B cell (primary cell): ENCODE results near the gene STAG1. TPM values are rescaled to one million over a fixed set of nuclear protein-coding genes. Genes with fewer than 3 reads are reported as not detected.

Source experiments
- ATAC-seq: fragments of 200-7000 bp; cut with Tn5 transposase; one replicate; pipeline ENCODE4 v1.10.0; 2021; ENCODE audit warnings: low read depth, mild to moderate bottlenecking, moderate number of reproducible peaks, moderate library complexity
- CTCF ChIA-PET: fragments of 350-600 bp; sonication (Branson Sonifier 250); formaldehyde crosslinking; loops from one replicate; lab custom pipeline; 2021; ENCODE audit warnings: antibody characterized with exemption, inconsistent platforms; lab: Charles Lee
- POLR2A ChIA-PET: fragments of 350-600 bp; sonication (Branson Sonifier 250); formaldehyde crosslinking; loops from one replicate; lab custom pipeline; 2021; ENCODE audit warnings: antibody characterized with exemption; lab: Charles Lee
- DNase-seq: peaks from one replicate; pipeline ENCODE4 v3.0.0; 2013
- H2AFZ ChIP-seq: 2 replicates; pipeline ENCODE4 v1.6.1; 2012; ENCODE audit warnings: mild to moderate bottlenecking, low read depth, low read length; ENCODE audit not compliant: insufficient read depth, poor library complexity, severe bottlenecking
- H3K27ac ChIP-seq, 2 donors: 1 replicate in 1 of 2; 2 replicates in 1 of 2; pipeline ENCODE4 v1.5.1; 2012 to 2013; ENCODE audit warnings: low read length in 2 of 2, mild to moderate bottlenecking in 2 of 2, moderate library complexity in 1 of 2
- H3K27me3 ChIP-seq, 4 experiments: fragments of 200-600 bp in 1 of 4; sonication (generic) in 1 of 4; replicated peaks in 1 of 4; 1 replicate in 2 of 4; 2 replicates in 2 of 4; pipeline versions ENCODE4 v1.6.1 to v1.7.0; 2013 to 2016; ENCODE audit warnings: low read length in 3 of 4, mild to moderate bottlenecking in 2 of 4, mixed read lengths in 1 of 4, moderate library complexity in 1 of 4; ENCODE audit not compliant: insufficient read depth in 4 of 4, control insufficient read depth in 3 of 4; ENCODE audit errors: control extremely low read depth in 1 of 4
- H3K36me3 ChIP-seq, 2 experiments: replicated peaks in 1 of 2; 1 replicate in 1 of 2; 2 replicates in 1 of 2; pipeline versions ENCODE4 v1.6.1 to v1.7.1; 2013; ENCODE audit warnings: low read length in 1 of 2; ENCODE audit not compliant: insufficient read depth in 2 of 2, control insufficient read depth in 1 of 2; ENCODE audit errors: control extremely low read depth in 1 of 2, extremely low read depth in 1 of 2
- H3K4me1 ChIP-seq, 2 donors: fragments of 200-600 bp in 1 of 2; sonication (generic) in 1 of 2; 1 replicate in 1 of 2; 2 replicates in 1 of 2; pipeline versions ENCODE4 v1.5.1 to v1.6.1; 2013 to 2017; ENCODE audit warnings: low read length in 2 of 2; ENCODE audit not compliant: control insufficient read depth in 2 of 2, insufficient read depth in 2 of 2
- H3K4me2 ChIP-seq: replicated peaks from 2 replicates; pipeline ENCODE3; 2012; ENCODE audit warnings: mild to moderate bottlenecking, low read depth, low read length; ENCODE audit not compliant: poor library complexity, severe bottlenecking
- H3K4me3 ChIP-seq, 5 experiments: fragments of 200-600 bp in 1 of 5; sonication (generic) in 1 of 5; 1 replicate in 3 of 5; 2 replicates in 2 of 5; pipeline versions ENCODE4 v1.5.1 to v1.7.0; 2011 to 2016; ENCODE audit warnings: low read length in 4 of 5, mild to moderate bottlenecking in 4 of 5, low read depth in 2 of 5, control low read depth in 1 of 5, moderate library complexity in 1 of 5; ENCODE audit not compliant: insufficient read depth in 1 of 5; ENCODE audit errors: control extremely low read depth in 1 of 5, extremely low read depth in 1 of 5
- H3K79me2 ChIP-seq: fragments of 200-600 bp; sonication (generic); one replicate; pipeline ENCODE4 v1.6.0; 2016; ENCODE audit warnings: low read length; ENCODE audit not compliant: control insufficient read depth, insufficient read depth
- H3K9ac ChIP-seq: fragments of 200-600 bp; sonication (generic); 2 replicates; pipeline ENCODE4 v1.6.1; 2017; ENCODE audit warnings: mild to moderate bottlenecking, low read length, moderate library complexity
- H3K9me3 ChIP-seq, 3 donors: one replicate each; pipeline versions ENCODE4 v1.6.1 to v1.7.1; 2013; ENCODE audit warnings: low read length in 2 of 3; ENCODE audit not compliant: control insufficient read depth in 2 of 3, insufficient read depth in 1 of 3; ENCODE audit errors: control extremely low read depth in 1 of 3
- H4K20me1 ChIP-seq: 2 replicates; pipeline ENCODE4 v1.6.0; 2012; ENCODE audit warnings: mild to moderate bottlenecking, low read length; ENCODE audit not compliant: insufficient read depth, control insufficient read depth, poor library complexity, severe bottlenecking
- H3K27ac Mint-ChIP-seq: one replicate; pipeline ENCODE4 v1.8.0; 2021; ENCODE audit warnings: mixed read lengths
- H3K27me3 Mint-ChIP-seq: one replicate; pipeline ENCODE4 v1.8.0; 2021; ENCODE audit warnings: mixed read lengths
- H3K4me1 Mint-ChIP-seq: one replicate; pipeline ENCODE4 v1.8.0; 2021; ENCODE audit warnings: mixed read lengths
- H3K4me3 Mint-ChIP-seq: one replicate; pipeline ENCODE4 v1.8.0; 2021; ENCODE audit warnings: mixed read lengths
- H3K9me3 Mint-ChIP-seq: one replicate; pipeline ENCODE4 v1.8.0; 2022; ENCODE audit warnings: mixed read lengths; ENCODE audit not compliant: insufficient read depth
- CTCF ChIP-seq: fragments of 200-600 bp; IDR thresholded peaks from one replicate; pipeline ENCODE4 v1.8.0; 2022; ENCODE audit warnings: antibody characterized with exemption, mild to moderate bottlenecking
- EZH2 ChIP-seq: IDR thresholded peaks from 2 replicates; pipeline ENCODE4 v1.6.1; 2012; ENCODE audit warnings: borderline replicate concordance, low read depth, mild to moderate bottlenecking, moderate library complexity, low read length; ENCODE audit not compliant: insufficient read depth, poor library complexity, severe bottlenecking
- WGBS: methylation state at CpG from one replicate; pipeline ENCODE4 v1.1.5; 2013; ENCODE audit warnings: missing lambda C conversion rate; ENCODE audit not compliant: insufficient coverage; 5-methylcytosine and 5-hydroxymethylcytosine counted together
- intact Hi-C: fragments of 100-400 bp; cut with micrococcal nuclease; formaldehyde crosslinking; loops from one replicate; pipeline ENCODE4 v1.10.0; 2022
- polyA plus RNA-seq: library from polyadenylated mRNA; depleted of rRNA; stranded (reverse); fragments of >200 nt; gene quantifications from 2 replicates; pipeline ENCODE4 v1.2.3, GENCODE V29; 2012
- total RNA-seq, 2 donors: library from RNA; stranded (reverse); fragments of 120-200 nt in 1 of 2; gene quantifications; 1 replicate in 1 of 2; 2 replicates in 1 of 2; pipeline versions ENCODE4 v1.2.3 to v1.2.4, GENCODE V29; 2013 to 2022

STAG1 gene
- total and polyA plus RNA-seq, 2 donors (not counting 1 experiment from before 2014, with no cell fraction given) = 9.2 to 77.0 TPM

GRCh38 chr3:136513367-136513766, 238.8 kb downstream of the STAG1 start:
- POLR2A ChIA-PET = no interaction called here
- H3K27me3 Mint-ChIP-seq = no peaks in the 10 kb centered on the region
- CTCF ChIA-PET = interaction anchor here (0.6 kb wide), 1 partner anchor 85 kb away, joined by 3 read pairs; no protein-coding TSS in a partner anchor

GRCh38 chr3:136512381-136512780, 239.8 kb downstream of the STAG1 start:
- Histone ChIP-seq H3K9me3 (peaks cover 0 to 5% (median 0%) of the 10 kb centered on the region in 3 donors), H3K79me2 (peaks cover 3% of the 10 kb centered on the region), H4K20me1 (no peaks in the 10 kb centered on the region), H3K36me3 (peaks cover 0 to 2% of the 10 kb centered on the region in 2 experiments), H3K27ac (no peak overlapping the region), H3K4me1 (no peaks in the 10 kb centered on the region), H3K4me3 (no peak overlapping the region), H3K9ac (no peak overlapping the region), H3K4me2 (no peak overlapping the region), H3K27me3 (no peaks in the 10 kb centered on the region), H2AFZ (no peak overlapping the region)
- intact Hi-C loops = no loop called here
- DNase-seq (no peak), ATAC-seq (no peak)
- POLR2A ChIA-PET = no interaction called here
- WGBS = no CpG with 5 or more reads among the region's 1 CpG
- no peaks in the 10 kb centered on the region for H3K9me3 Mint-ChIP-seq
- H3K27me3 Mint-ChIP-seq = no peaks in the 10 kb centered on the region
- H3K4me3 Mint-ChIP-seq = no peak overlapping the region
- TF ChIP-seq EZH2 = no peak
- no peak for TF ChIP-seq CTCF
- no peak overlapping the region for H3K27ac Mint-ChIP-seq
- CTCF ChIA-PET = interaction anchor here (0.7 kb wide), 1 partner anchor 24 kb away, joined by 3 read pairs; no protein-coding TSS in a partner anchor
- no peaks in the 10 kb centered on the region for H3K4me1 Mint-ChIP-seq

More at GRCh38 chr3:136513367-136513766, 238.8 kb downstream of the STAG1 start:
- H3K27ac Mint-ChIP-seq = no peak overlapping the region
- H3K4me1 Mint-ChIP-seq = no peaks in the 10 kb centered on the region
- Histone ChIP-seq H3K79me2 (peaks cover 3% of the 10 kb centered on the region), H3K9me3 (peaks cover 0 to 5% (median 0%) of the 10 kb centered on the region in 3 donors), H3K27ac (no peak overlapping the region), H3K4me3 (no peak overlapping the region), H3K4me2 (no peak overlapping the region), H3K36me3 (peaks cover 0 to 2% of the 10 kb centered on the region in 2 experiments), H2AFZ (no peak overlapping the region), H3K9ac (no peak overlapping the region), H4K20me1 (no peaks in the 10 kb centered on the region), H3K27me3 (no peaks in the 10 kb centered on the region), H3K4me1 (no peaks in the 10 kb centered on the region)
- no peaks in the 10 kb centered on the region for H3K9me3 Mint-ChIP-seq
- TF ChIP-seq EZH2 = no peak
- TF ChIP-seq CTCF = no peak
- WGBS = no CpG with 5 or more reads among the region's 2 CpGs
- intact Hi-C loops = no loop called here
- ATAC-seq (no peak), DNase-seq (no peak)
- no peak overlapping the region for H3K4me3 Mint-ChIP-seq
